ENCODE measurements around the gene PRKAR2A.

PRKAR2A gene

GRCh38 chr3:48847504-48848423 lies at the start of gene PRKAR2A:
PRKAR2A (minus strand) TSS chr3:48847874; CDS start chr3:48847596, 278 bp downstream.
- DNase-seq, result peak; percentile 88

- DNase-seq, result no peak
Observed at GRCh38 chr3:48896936-48897335, 49.3 kb upstream of the PRKAR2A start.

- no peak for DNase-seq
Observed at GRCh38 chr3:48894516-48894915, 46.8 kb upstream of the PRKAR2A start.

- no peak for DNase-seq
Observed at GRCh38 chr3:48891606-48892005, 43.9 kb upstream of the PRKAR2A start.

DNA sequence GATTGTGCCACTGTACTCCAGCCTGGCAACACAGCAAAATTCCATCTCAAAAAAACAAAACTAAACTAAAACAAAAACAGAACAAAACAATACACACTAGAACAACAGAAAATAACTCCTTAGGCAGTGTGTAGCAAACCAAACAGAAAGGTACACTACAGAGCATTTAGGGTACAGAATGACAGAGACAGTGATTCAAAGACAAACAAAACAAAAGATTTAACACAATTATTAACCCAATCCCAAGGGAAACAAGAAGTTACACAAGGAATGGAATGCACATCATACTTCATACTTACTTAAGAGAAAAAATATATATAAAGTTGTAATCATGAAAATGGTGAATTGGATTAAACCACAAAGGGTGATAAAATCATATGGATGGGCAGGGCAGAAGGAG lies 38.1 kb upstream of the PRKAR2A start:
- no peak for DNase-seq

GRCh38 chr3:48881652-48882114 lies 34.0 kb upstream of the PRKAR2A start:
- DNase-seq, result no peak

DNA sequence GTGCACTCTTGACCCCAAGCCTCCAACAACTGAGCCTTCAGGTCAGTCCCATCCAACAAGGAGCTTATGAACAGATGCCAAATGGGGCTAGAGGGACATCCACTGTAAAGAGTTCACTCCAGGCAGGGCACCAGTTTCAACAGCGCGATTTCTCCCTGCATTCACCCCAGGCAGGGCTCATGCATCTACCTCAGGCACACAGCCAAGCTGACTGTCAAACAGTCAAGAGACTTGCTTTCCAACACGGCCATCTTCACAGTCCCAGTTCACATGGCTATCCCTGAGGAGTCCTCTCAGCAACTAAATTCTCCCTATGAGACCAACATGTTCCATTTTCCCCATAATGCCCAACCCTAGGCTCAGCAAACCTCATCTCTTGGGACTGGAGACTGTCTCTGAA lies 33.3 kb upstream of the PRKAR2A start:
- DNase-seq, result no peak

DNA sequence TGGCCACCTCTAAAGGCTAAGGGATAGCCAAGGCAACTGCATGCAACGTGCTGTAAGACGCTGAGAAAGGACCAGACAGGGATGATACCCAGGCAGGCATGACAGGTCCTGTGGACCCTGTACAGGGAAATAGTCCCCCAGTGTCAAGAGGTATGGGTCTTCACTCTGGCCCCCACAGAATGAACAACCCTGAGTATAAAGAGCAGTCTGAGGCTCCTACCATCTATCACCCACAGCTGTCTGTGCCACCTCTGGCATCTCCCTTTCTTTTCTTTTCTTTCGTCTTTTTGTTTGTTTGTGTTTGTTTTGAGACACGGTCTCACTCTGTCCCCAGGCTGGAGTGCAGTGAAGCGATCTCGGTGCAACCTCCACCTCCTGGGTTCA lies 32.3 kb upstream of the PRKAR2A start:
- DNase-seq, result no peak

GRCh38 chr3:48879307-48879993 lies 31.8 kb upstream of the PRKAR2A start:
- DNase-seq, result no peak

DNA sequence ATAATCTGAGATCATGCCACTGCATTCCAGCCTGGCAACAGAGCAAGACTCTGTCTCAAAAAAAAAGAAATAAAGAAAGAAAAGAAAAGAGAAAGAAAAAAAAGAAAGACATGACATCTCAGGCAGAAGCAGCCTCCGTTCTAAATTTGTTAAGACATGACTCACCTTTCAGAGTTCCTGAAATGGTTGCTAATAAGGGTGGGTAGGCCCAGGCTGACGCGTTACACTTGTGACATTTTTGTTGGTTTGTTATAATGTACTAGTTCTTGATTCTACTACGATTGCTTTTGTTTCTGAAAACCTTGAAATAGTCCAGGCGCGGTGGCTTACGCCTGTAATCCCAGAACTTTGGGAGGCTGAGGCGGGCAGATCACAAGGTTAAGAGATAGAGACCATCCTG lies 30.0 kb upstream of the PRKAR2A start:
- DNase-seq, result no peak

DNA sequence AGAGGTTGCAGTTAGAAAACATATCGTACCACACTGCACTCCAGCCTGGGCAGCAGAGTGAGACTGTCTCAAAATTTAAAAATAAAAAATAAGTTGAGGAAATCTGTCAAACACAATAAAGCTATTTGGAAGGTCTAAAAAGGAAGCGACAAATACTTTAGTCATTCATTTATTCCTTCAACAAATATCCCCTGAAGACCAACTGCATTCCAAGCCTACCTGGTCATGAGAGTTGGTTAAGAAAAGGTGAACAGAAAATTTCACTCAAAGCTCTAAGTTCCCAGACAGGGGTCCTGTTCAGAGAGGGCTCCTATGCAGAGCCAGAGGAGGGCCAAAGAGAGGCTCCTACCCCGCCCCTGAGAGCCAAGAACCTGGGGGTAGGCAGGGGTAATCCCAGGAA lies 15.4 kb upstream of the PRKAR2A start:
- DNase-seq, result no peak

GRCh38 chr3:48859206-48859605 lies 11.5 kb upstream of the PRKAR2A start:
- DNase-seq, result no peak

- DNase-seq, result no peak
Observed at GRCh38 chr3:48858709-48859108, 11.0 kb upstream of the PRKAR2A start.

DNA sequence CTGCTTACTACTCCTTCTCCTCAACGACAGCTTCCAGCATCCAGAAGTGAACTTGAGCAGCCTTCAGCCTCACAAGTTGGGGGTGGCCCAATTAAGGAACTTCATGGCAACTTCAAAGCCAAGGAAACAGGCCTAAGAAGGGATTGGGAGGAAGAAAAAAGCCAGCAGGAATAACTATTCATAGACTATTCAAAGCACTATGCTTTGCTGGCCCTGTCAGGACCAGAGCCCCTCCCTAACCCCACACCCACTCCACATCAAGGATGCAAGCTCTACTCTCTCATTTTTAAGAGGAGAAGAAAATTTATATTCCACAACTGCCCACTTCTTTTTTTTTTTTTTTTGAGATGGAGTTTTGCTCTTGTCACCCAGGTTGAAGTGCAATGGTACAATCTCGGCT lies 10.0 kb upstream of the PRKAR2A start:
- DNase-seq, result no peak

- no peak for DNase-seq
Observed at GRCh38 chr3:48856469-48856868, 8.8 kb upstream of the PRKAR2A start.

GRCh38 chr3:48855681-48856447 lies 8.2 kb upstream of the PRKAR2A start:
- DNase-seq, result no peak

DNA sequence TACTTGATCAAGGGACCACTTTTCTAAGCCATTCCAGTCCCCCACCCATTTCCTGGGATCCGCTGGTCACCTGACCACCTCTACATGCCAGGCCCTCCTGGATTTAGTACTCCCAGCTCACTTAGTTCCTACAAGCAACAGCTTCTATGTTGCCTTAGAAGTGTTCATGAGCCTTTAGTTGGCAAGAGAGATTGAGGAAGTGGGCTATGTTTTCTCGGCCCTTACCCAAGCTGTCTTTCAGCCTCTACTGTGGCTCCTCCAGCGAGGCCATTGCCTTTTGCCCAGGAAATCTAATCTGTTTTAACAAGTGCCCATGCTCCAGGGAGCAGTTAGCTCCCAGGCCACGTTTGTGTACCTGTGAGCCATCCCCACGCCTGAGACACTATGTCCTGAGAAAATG lies 4.5 kb upstream of the PRKAR2A start:
- DNase-seq, result no peak

DNA sequence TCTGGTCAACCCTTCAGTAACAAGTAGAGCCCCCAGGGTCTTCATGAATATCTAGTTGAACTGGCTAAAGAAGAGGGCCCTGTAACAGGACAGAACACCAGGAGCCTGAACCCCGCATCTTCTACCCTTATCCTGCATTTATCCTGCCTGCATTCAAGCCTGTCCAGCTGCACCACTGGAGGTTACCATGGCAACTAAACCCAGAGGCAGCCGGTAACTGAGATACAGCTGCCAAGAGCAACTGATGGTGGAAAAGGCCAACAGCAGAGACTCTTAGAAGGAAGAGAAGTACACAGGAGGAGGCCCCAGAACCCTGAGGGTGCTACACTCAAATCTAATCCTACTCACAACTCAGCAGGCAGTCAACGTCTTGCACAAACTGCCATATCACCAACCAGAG lies 3.7 kb upstream of the PRKAR2A start:
- no peak for DNase-seq

DNA sequence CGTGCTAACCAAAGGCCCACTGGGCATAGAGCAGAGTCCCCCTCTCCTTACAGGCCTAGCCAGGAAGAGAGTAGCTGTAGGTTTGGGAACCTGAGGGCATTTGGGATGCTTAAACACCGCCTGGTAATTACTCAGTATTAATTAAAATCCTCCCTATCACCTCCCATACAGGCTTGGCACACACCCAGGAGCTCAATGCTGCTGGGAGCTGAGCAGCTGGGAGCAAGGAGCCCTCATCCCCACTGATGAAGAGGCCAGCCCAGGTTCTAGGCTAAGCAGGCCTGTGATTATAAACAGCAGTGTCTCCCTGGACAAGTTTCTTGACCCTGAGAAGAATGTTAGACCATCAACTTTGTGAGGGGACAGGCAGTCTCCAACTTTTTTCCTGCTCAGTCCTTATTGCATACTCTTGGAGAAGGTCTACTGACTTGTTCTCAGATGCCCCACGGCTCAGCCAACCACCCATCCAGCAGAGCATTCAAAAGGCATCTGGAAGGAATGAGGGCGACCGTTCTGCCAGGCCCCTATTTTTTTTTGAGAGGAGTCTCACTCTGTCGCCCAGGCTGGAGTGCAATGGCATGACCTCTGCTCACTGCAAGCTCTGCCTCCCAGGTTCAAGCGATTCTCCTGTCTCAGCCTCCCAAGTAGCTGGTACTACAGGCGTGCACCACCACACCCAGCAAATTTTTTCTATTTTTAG lies 1.3 kb upstream of the PRKAR2A start:
- DNase-seq, result no peak

DNA sequence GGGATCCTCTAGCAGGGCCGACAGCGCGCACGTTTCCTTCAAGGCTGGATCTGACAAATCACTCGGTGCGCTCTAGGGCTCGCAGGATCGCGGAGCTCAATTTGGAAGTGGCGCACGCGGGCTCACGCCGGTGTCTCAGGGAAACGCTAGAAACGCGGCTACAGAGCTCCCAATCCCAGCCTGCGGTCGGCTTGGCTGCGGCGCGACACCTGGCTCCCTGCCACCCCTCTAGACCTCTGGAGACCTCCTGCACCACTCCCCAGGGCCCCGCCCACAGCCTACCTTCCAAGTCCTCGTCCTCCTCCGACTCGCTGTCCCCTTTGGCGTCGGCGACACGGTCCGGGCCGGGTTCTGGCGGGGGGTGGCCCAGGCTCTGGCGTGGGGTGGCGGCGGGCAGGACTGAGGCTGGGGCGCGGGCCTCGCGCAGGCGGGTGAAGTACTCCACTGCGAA lies 596 bp downstream of the PRKAR2A start:
- peak; percentile 47 for DNase-seq

DNA sequence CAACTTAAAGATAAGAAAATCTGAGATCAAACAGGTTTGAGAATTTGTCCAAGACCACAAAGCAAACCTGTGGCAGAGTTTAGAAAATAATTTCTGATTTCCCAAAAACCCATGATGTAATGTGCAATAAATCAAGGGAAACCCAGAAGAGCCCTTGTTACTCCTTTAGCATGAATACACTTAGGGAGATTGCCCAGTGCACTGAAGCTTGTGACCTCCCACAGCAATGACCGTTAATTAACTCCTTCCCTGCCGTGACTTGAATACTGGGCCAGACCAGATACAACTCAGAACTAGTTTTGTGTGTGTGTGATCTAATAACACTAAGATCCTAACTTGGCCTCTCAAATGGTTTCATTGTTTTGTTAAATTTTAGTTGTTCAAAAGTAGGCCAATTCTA lies 2.5 kb downstream of the PRKAR2A start:
- no peak for DNase-seq

DNA sequence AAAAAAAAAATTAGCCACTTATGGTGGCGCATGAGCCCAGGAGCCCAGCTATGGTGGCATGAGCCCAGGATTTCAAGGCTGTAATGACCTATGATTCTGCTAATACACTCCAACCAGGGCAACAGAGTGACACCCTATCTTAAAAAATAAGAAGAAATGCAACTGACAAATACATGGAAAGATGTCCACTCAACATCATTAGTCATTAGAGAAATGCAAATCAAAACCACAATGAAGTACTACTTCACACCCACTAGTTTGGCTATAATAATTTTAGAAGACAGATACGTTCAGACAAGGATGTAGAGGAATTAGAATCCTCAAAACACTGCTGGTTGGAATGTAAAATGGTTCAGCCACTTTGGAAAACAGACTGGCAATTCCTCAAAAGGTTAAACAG lies 10.5 kb downstream of the PRKAR2A start:
- no peak for DNase-seq

Measured in CD4-positive, alpha-beta T cell treated with Interleukin-15 for 1 hour (primary cell).